Osteocyte (in vitro differentiated cells): Measurements from ENCODE around the gene CDCA3. TPM values are rescaled to one million over a fixed set of nuclear protein-coding genes. Genes with fewer than 3 reads are reported as not detected.

ENCODE experiments used
- DNase-seq: peaks from one replicate; pipeline ENCODE4 v3.0.0; 2021; ENCODE audit warnings: mixed read lengths; ENCODE audit not compliant: unreplicated experiment; ENCODE audit errors: extremely low spot score
- H3K27ac Mint-ChIP-seq: one replicate; pipeline ENCODE4 v1.8.0; 2021; ENCODE audit warnings: mild to moderate bottlenecking, mixed read lengths; ENCODE audit not compliant: unreplicated experiment
- H3K27me3 Mint-ChIP-seq: one replicate; pipeline ENCODE4 v1.8.0; 2021; ENCODE audit warnings: mixed read lengths; ENCODE audit not compliant: unreplicated experiment
- H3K36me3 Mint-ChIP-seq: one replicate; pipeline ENCODE4 v1.8.0; 2021; ENCODE audit warnings: mixed read lengths; ENCODE audit not compliant: unreplicated experiment
- H3K4me1 Mint-ChIP-seq: one replicate; pipeline ENCODE4 v1.8.0; 2021; ENCODE audit warnings: mixed read lengths; ENCODE audit not compliant: unreplicated experiment
- H3K4me3 Mint-ChIP-seq: one replicate; pipeline ENCODE4 v1.8.0; 2021; ENCODE audit warnings: mild to moderate bottlenecking, moderate library complexity, mixed read lengths; ENCODE audit not compliant: unreplicated experiment
- H3K9me3 Mint-ChIP-seq: one replicate; pipeline ENCODE4 v1.8.0; 2021; ENCODE audit warnings: mixed read lengths; ENCODE audit not compliant: unreplicated experiment
- total RNA-seq: library from RNA; stranded (reverse); gene quantifications from 2 replicates; pipeline ENCODE4 v1.2.1, GENCODE V29; 2021
- TF ChIP-seq, protein P1 (sequence below): fragments of 200-600 bp; sonication (generic); IDR thresholded peaks from 2 replicates; pipeline ENCODE4 v1.5.0; 2021; ENCODE audit warnings: antibody characterized with exemption, mild to moderate bottlenecking, moderate library complexity

CDCA3 gene
- total RNA-seq, 1 donor from 2014 or later = 9.2 TPM

DNA sequence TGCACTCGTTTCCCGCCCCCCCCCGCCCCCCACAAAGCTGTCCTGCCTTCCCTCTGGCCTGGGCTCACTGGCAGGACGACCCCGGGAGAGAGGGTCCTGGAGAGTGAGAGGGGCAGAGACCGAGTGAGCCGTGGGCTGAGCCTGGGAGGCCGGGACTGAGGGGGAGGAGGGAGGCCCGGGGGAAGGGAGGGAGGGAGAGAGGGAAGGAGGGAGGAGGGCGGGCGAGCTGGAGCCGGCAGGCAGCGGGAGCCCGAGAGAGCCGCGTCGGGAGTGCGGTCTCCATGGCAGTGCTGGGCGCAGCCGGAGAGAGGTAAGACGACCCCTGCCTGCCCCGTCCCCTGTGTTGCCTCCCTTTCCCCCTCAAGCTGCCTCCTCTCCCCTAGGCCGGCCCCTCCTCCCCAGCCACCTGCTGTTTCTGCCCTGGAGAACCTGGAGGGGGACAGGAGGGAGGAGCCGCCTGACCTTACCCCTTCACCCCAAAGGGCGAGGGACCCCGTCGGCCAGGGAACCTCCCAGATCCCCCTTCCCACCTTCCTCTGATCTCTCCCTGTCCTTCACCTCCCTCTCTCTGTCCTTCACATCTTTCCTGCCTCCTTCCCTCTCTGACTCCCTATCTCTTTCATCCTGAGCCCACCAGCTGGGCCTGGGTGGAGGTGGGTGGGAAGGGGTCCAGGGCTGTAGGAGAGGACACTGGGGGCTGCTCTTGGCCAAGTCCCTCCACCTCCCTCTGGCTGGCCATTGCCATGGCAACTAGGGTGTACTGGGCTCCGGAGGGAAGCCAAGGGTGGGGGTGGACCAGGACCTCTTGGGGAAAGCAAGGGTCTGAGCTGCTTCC, 29.3 kb downstream of the CDCA3 start, which contains the start of gene GPR162:
TSS of gene GPR162 (plus strand) at position 231 of the 835 bp plus-strand sequence. CDS start 2,078 bp downstream, outside the sequence.
- no peak for DNase-seq
- Mint-ChIP-seq H3K9me3 (no peaks in the 10 kb centered on the region), H3K36me3 (no peaks in the 10 kb centered on the region), H3K27ac (peak within 1 kb of the TSS; percentile 56), H3K4me3 (peak within 1 kb of the TSS; percentile 73), H3K4me1 (peaks cover 50% of the 10 kb centered on the region), H3K27me3 (no peaks in the 10 kb centered on the region)
- TF ChIP-seq, protein P1, sequence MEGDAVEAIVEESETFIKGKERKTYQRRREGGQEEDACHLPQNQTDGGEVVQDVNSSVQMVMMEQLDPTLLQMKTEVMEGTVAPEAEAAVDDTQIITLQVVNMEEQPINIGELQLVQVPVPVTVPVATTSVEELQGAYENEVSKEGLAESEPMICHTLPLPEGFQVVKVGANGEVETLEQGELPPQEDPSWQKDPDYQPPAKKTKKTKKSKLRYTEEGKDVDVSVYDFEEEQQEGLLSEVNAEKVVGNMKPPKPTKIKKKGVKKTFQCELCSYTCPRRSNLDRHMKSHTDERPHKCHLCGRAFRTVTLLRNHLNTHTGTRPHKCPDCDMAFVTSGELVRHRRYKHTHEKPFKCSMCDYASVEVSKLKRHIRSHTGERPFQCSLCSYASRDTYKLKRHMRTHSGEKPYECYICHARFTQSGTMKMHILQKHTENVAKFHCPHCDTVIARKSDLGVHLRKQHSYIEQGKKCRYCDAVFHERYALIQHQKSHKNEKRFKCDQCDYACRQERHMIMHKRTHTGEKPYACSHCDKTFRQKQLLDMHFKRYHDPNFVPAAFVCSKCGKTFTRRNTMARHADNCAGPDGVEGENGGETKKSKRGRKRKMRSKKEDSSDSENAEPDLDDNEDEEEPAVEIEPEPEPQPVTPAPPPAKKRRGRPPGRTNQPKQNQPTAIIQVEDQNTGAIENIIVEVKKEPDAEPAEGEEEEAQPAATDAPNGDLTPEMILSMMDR = no peak

DNA sequence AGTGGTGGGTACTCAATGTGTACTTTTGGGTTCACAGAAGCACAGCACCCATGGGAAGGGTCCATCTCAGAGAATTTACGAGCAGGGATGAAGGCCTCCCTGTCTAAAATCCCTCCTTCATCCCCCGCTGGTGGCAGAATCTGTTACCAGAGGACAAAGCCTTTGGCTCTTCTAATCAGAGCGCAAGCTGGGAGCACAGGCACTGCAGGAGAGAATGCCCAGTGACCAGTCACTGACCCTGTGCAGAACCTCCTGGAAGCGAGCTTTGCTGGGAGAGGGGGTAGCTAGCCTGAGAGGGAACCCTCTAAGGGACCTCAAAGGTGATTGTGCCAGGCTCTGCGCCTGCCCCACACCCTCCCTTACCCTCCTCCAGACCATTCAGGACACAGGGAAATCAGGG, 30.9 kb downstream of the CDCA3 start:
- no peak overlapping the region for H3K4me3 Mint-ChIP-seq
- no peaks in the 10 kb centered on the region for H3K9me3 Mint-ChIP-seq
- TF ChIP-seq, protein P1 = no peak
- peaks cover 42% of the 10 kb centered on the region for H3K4me1 Mint-ChIP-seq
- H3K27me3 Mint-ChIP-seq = peaks cover 7% of the 10 kb centered on the region
- DNase-seq = no peak
- H3K36me3 Mint-ChIP-seq = no peaks in the 10 kb centered on the region
- no peak overlapping the region for H3K27ac Mint-ChIP-seq

DNA sequence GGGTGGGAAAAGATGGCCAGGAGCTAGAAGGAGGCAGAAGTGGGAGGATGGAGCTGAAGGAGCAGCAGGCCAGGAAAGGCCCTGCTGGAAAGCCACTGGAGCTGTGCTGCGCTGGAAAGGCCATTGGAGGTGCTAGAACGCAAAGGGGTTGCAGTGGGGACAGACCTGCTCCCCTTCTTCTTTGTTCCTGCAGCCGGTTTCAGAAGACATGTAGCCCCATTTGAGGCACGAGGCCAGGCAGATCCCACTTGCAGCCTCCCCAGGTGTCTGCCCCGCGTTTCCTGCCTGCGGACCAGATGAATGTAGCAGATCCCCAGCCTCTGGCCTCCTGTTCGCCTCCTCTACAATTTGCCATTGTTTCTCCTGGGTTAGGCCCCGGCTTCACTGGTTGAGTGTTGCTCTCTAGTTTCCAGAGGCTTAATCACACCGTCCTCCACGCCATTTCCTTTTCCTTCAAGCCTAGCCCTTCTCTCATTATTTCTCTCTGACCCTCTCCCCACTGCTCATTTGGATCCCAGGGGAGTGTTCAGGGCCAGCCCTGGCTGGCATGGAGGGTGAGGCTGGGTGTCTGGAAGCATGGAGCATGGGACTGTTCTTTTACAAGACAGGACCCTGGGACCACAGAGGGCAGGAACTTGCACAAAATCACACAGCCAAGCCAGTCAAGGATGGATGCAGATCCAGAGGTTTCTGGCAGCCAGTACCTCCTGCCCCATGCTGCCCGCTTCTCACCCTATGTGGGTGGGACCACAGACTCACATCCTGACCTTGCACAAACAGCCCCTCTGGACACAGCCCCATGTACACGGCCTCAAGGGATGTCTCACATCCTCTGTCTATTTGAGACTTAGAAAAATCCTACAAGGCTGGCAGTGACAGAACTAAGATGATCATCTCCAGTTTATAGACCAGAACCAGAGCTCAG, 31.7 kb downstream of the CDCA3 start:
- H3K27me3 Mint-ChIP-seq = peaks cover 15% of the 10 kb centered on the region

DNA sequence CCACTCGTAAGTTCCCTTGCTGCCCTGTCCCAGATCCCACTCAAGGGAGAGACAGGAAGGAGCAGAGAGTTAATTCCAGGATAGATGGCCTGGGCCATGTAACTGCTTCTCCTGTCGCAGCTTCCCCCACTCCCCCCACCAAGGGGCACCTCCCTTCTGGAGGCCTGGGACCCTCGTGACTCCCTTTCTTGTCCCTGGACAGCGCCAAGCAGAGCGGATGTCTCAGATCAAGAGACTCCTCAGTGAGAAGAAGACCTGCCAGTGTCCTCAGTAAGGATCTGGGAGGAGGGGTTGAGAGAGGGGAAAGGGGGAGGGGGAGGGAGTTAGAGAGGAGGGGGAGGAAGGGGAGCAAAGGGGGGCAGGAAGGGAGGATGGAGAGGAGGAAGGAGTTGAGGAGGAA, 32.4 kb downstream of the CDCA3 start:
- no peak overlapping the region for H3K4me3 Mint-ChIP-seq

More for the DNA sequence above, 31.7 kb downstream of the CDCA3 start:
- no peak for DNase-seq
- H3K27ac Mint-ChIP-seq = peak overlapping the region; percentile 23
- H3K4me1 Mint-ChIP-seq = peaks cover 39% of the 10 kb centered on the region
- H3K9me3 Mint-ChIP-seq = no peaks in the 10 kb centered on the region
- no peaks in the 10 kb centered on the region for H3K36me3 Mint-ChIP-seq
- peak overlapping the region; percentile 14 for H3K4me3 Mint-ChIP-seq
- TF ChIP-seq, protein P1 = no peak

More for the DNA sequence above, 32.4 kb downstream of the CDCA3 start:
- Mint-ChIP-seq H3K27ac (no peak overlapping the region), H3K4me1 (peaks cover 37% of the 10 kb centered on the region), H3K9me3 (no peaks in the 10 kb centered on the region), H3K27me3 (peaks cover 19% of the 10 kb centered on the region), H3K36me3 (no peaks in the 10 kb centered on the region)
- TF ChIP-seq, protein P1 = no peak
- no peak for DNase-seq
